Suprapubic skin (tissue), 4 donors: Measurements from ENCODE around the gene S100A16. TPM values are rescaled to one million over a fixed set of nuclear protein-coding genes. Genes with fewer than 3 reads are reported as not detected.

ENCODE experiments used
- DNase-seq, 2 donors: peaks; one replicate each; pipeline ENCODE4 v3.0.0-alpha.2; 2019; ENCODE audit warnings: low spot score in 2 of 2
- H3K27ac ChIP-seq: fragments of 200-600 bp; sonication (generic); one replicate; pipeline ENCODE4 v1.5.1; 2019
- H3K27me3 ChIP-seq: fragments of 200-600 bp; sonication (generic); one replicate; pipeline ENCODE4 v1.5.1; 2019
- H3K36me3 ChIP-seq: fragments of 200-600 bp; sonication (generic); one replicate; pipeline ENCODE4 v1.5.1; 2019
- H3K4me1 ChIP-seq: fragments of 200-600 bp; sonication (generic); one replicate; pipeline ENCODE4 v1.5.1; 2019
- H3K4me3 ChIP-seq: fragments of 200-600 bp; sonication (generic); one replicate; pipeline ENCODE4 v1.5.1; 2019; ENCODE audit warnings: mild to moderate bottlenecking
- H3K9me3 ChIP-seq: fragments of 200-600 bp; sonication (generic); one replicate; pipeline ENCODE4 v1.5.1; 2019
- CTCF ChIP-seq, 2 donors: fragments of 200-600 bp in 1 of 2; fragments of 450-650 bp in 1 of 2; sonication (generic) in 1 of 2; IDR thresholded peaks; one replicate each; pipeline ENCODE4 v1.5.1; 2016 to 2019; ENCODE audit warnings: antibody characterized with exemption in 2 of 2, mild to moderate bottlenecking in 1 of 2, moderate library complexity in 1 of 2
- EP300 ChIP-seq: sonication (generic); formaldehyde crosslinking; IDR thresholded peaks from one replicate; pipeline ENCODE4 v1.6.1; 2017; ENCODE audit warnings: antibody characterized with exemption
- POLR2A ChIP-seq, 2 donors: fragments of 450-650 bp; IDR thresholded peaks; one replicate each; pipeline ENCODE4 v1.6.1; 2017; ENCODE audit warnings: antibody characterized with exemption in 2 of 2, mild to moderate bottlenecking in 2 of 2, moderate library complexity in 2 of 2
- POLR2AphosphoS5 ChIP-seq, 3 donors: sonication (generic); formaldehyde crosslinking; IDR thresholded peaks; one replicate each; pipeline ENCODE4 v1.6.1; 2017; ENCODE audit warnings: antibody characterized with exemption in 3 of 3
- WGBS: methylation state at CpG from one replicate; pipeline ENCODE4 v1.1.5; 2018; 5-methylcytosine and 5-hydroxymethylcytosine counted together
- total RNA-seq, 4 donors: library from RNA; depleted of rRNA; stranded (reverse); fragments of >200 nt; gene quantifications; one replicate each; pipeline ENCODE4 v1.1.0, GENCODE V29; 2016

Gene S100A16
- total RNA-seq, 4 donors from 2014 or later: 133 to 668 (median 414) TPM

GRCh38 chr1:153658400-153659174, 45.6 kb upstream of the S100A16 start, which contains the start of gene SNAPIN:
Gene SNAPIN, plus strand, starts transcription at chr1:153658703. Its CDS starts 41 bp downstream, at chr1:153658744.
- Histone ChIP-seq H3K9me3 (no peaks in the 10 kb centered on the region), H3K27me3 (no peaks in the 10 kb centered on the region), H3K4me1 (peaks cover 15% of the 10 kb centered on the region), H3K36me3 (peaks cover 31% of the 10 kb centered on the region), H3K27ac (peak within 1 kb of the TSS; percentile 92), H3K4me3 (peak within 1 kb of the TSS; percentile 71)
- WGBS: 2% methylated on average over 45 of the region's 53 CpGs
- DNase-seq: peak; percentile 95
- peak in 1 of 2 donors; percentile 14 for TF ChIP-seq CTCF (IDR thresholded peaks at IDR 0.05)
- no peak for TF ChIP-seq EP300
- peak in 1 of 2 donors; percentile 60 for TF ChIP-seq POLR2A (IDR thresholded peaks at IDR 0.05)
- peak in 1 of 3 donors; percentile 71 for TF ChIP-seq POLR2AphosphoS5 (IDR thresholded peaks at IDR 0.05)

- DNase-seq: peak in 1 of 2 donors; percentile 14
- H3K27ac ChIP-seq: no peak overlapping the region
- no peak overlapping the region for H3K4me3 ChIP-seq
- no peaks in the 10 kb centered on the region for H3K27me3 ChIP-seq
- no peaks in the 10 kb centered on the region for H3K36me3 ChIP-seq
- no peak for TF ChIP-seq POLR2AphosphoS5 (IDR thresholded peaks at IDR 0.05)
- TF ChIP-seq CTCF (IDR thresholded peaks at IDR 0.05): no peak
- H3K9me3 ChIP-seq: no peaks in the 10 kb centered on the region
- H3K4me1 ChIP-seq: peaks cover 15% of the 10 kb centered on the region
- WGBS: 92% methylated on average over 3 of the region's 3 CpGs
Observed at GRCh38 chr1:153655333-153655732, 42.4 kb upstream of the S100A16 start.

- DNase-seq: peak; percentile 50 to 57
- Histone ChIP-seq H3K27ac (peak overlapping the region; percentile 54), H3K27me3 (no peaks in the 10 kb centered on the region), H3K4me1 (peaks cover 6% of the 10 kb centered on the region), H3K4me3 (no peak overlapping the region), H3K9me3 (no peaks in the 10 kb centered on the region), H3K36me3 (no peaks in the 10 kb centered on the region)
- WGBS: 42% methylated on average over 3 of the region's 3 CpGs
- TF ChIP-seq POLR2AphosphoS5 (IDR thresholded peaks at IDR 0.05): no peak
- TF ChIP-seq CTCF (IDR thresholded peaks at IDR 0.05): no peak
- no peak for TF ChIP-seq EP300
- TF ChIP-seq POLR2A (IDR thresholded peaks at IDR 0.05): no peak
Observed at GRCh38 chr1:153652805-153653500, 40.0 kb upstream of the S100A16 start.

- DNase-seq: peak in 1 of 2 donors; percentile 20
- no peak overlapping the region for H3K4me3 ChIP-seq
- H3K9me3 ChIP-seq: no peaks in the 10 kb centered on the region
- no peak overlapping the region for H3K27ac ChIP-seq
- peaks cover 9% of the 10 kb centered on the region for H3K4me1 ChIP-seq
- TF ChIP-seq EP300: no peak
- TF ChIP-seq CTCF (IDR thresholded peaks at IDR 0.05): no peak
- no peak for TF ChIP-seq POLR2AphosphoS5 (IDR thresholded peaks at IDR 0.05)
- no peak for TF ChIP-seq POLR2A (IDR thresholded peaks at IDR 0.05)
- H3K27me3 ChIP-seq: no peaks in the 10 kb centered on the region
- peaks cover under 1% of the 10 kb centered on the region for H3K36me3 ChIP-seq
- 67% methylated on average over 1 of the region's 1 CpG for WGBS
Observed at GRCh38 chr1:153651771-153652170, 38.8 kb upstream of the S100A16 start.

- Histone ChIP-seq H3K4me1 (peaks cover 10% of the 10 kb centered on the region), H3K27ac (no peak overlapping the region), H3K4me3 (no peak overlapping the region), H3K9me3 (no peaks in the 10 kb centered on the region), H3K27me3 (no peaks in the 10 kb centered on the region), H3K36me3 (peaks cover 18% of the 10 kb centered on the region)
- TF ChIP-seq POLR2A (IDR thresholded peaks at IDR 0.05) (no peak), CTCF (IDR thresholded peaks at IDR 0.05) (no peak), POLR2AphosphoS5 (IDR thresholded peaks at IDR 0.05) (no peak), EP300 (no peak)
- 88% methylated on average over 2 of the region's 2 CpGs for WGBS
- peak; percentile 62 to 65 for DNase-seq
Observed at GRCh38 chr1:153649863-153650235, 36.9 kb upstream of the S100A16 start.
